Measurements from ENCODE around the gene JMJD6.

The JMJD6 gene

DNA sequence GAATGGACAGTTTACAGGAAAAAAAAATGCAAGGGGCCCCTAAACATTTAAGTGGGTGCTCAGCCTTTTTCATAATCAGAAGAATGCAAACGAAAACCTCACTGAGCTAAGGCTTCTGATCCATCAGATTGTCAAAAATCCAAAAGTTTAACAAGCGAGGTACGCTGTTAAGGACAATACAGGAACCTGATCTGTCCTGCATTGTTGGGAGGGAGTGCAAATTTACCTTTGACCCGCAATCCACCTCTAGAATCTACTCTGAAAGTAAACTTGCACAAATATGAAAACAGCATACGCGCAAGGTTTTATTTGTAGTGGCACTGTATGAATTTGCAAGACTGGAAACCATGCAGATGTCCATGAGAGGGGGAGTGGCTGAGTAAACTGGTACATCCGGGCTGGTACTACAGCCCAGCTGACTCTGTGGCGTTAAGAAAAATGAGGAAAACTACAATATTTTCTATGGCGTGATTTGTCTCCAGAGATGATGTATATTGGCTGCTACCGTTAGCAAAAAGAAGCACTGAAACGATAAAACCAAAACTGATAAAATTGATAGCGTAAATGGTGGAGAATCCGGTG is 54.0 kb downstream of the JMJD6 start:
- Histone ChIP-seq H3K4me3 (ENCODE audit: low read depth in 1 of 2, low read length in 2 of 2) (peak overlapping the region; percentile 78 to 96), H3K9me3 (ENCODE audit: control insufficient read depth in 1 of 2, low read length in 2 of 2) (no peaks in the 10 kb centered on the region), H3K36me3 (ENCODE audit: control insufficient read depth in 1 of 2, insufficient read depth in 2 of 2, low read length in 2 of 2) (no peaks in the 10 kb centered on the region), H3K4me1 (ENCODE audit: control insufficient read depth in 1 of 2, insufficient read depth in 2 of 2, low read length in 2 of 2) (peaks cover 24 to 26% of the 10 kb centered on the region in 2 donors), H3K9ac (ENCODE audit: low read depth in 1 of 2, low read length in 2 of 2) (peak overlapping the region; percentile 89 to 95), H3K27ac (ENCODE audit: low read depth, low read length) (peak overlapping the region; percentile 80), H3K27me3 (ENCODE audit: control insufficient read depth in 1 of 2, insufficient read depth in 2 of 2, low read length in 2 of 2) (no peaks in the 10 kb centered on the region)

DNA sequence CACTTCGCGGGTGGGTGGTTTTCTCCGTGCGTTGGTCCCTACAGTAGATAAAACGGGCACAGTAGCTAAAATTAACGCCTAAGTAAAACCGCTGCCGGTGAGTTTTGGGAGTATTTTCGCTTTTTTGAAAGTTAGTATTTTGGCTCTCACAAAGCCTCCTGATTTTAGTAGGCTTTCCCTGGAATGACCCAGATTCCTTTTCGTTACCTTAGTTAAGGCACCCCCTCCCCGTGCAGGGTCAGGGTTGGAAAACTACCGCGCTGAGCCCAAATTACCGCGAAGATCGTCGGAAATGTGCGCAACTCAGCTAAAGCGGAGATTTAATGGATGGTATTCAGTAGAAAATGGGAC is 54.5 kb downstream of the JMJD6 start:
- Histone ChIP-seq H3K4me1 (ENCODE audit: control insufficient read depth in 1 of 2, insufficient read depth in 2 of 2, low read length in 2 of 2) (peaks cover 24 to 26% of the 10 kb centered on the region in 2 donors), H3K9ac (ENCODE audit: low read depth in 1 of 2, low read length in 2 of 2) (peak overlapping the region; percentile 89 to 95), H3K4me3 (ENCODE audit: low read depth in 1 of 2, low read length in 2 of 2) (peak overlapping the region; percentile 78 to 96), H3K27ac (ENCODE audit: low read depth, low read length) (peak overlapping the region; percentile 80), H3K27me3 (ENCODE audit: control insufficient read depth in 1 of 2, insufficient read depth in 2 of 2, low read length in 2 of 2) (no peaks in the 10 kb centered on the region), H3K9me3 (ENCODE audit: control insufficient read depth in 1 of 2, low read length in 2 of 2) (no peaks in the 10 kb centered on the region), H3K36me3 (ENCODE audit: control insufficient read depth in 1 of 2, insufficient read depth in 2 of 2, low read length in 2 of 2) (no peaks in the 10 kb centered on the region)

DNA sequence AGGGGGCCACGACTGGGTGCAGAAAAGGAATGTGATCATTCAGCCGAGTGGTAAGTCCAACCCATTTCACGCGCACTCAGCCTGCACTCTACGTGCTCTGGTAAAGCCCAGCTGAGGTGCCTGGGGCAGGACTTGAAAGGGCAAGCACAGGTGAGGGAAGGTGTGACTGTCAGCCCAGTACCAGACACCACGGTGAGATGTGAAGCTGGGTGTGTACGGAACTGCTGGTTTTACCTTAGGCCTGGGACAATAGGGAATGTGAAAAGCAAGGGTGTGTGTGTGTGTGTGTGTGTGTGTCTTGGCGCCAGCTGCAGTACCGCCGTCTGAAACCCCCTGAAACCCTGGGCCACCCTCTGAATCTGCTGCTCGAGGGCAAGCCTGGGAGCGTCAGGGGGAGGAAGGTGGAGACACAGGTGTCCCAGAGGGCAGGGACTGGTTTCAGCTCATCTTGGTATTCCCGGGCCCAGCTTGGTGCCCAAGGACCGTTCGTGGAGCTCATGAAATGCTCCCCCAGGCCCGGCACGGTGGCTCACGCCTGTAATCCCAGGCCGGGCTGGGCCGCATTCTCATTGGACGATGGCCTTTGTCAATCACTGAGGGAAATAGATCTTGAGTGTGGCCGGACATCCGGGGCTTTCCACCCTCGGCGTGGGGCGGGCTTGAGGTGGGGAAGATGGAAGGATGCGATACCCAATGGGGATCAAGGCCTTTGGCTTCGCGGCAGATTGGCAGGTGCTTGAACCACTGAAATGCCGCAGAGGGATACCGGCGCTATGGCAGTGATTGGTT is 55.1 kb downstream of the JMJD6 start:
- no peaks in the 10 kb centered on the region for H3K9me3 ChIP-seq (ENCODE audit: control insufficient read depth in 1 of 2, low read length in 2 of 2)
- H3K4me3 ChIP-seq (ENCODE audit: low read depth in 1 of 2, low read length in 2 of 2), result peak overlapping the region; percentile 78 to 96
- peak overlapping the region; percentile 85 for H3K27ac ChIP-seq (ENCODE audit: low read depth, low read length)
- H3K9ac ChIP-seq (ENCODE audit: low read depth in 1 of 2, low read length in 2 of 2), result peak overlapping the region; percentile 89 to 95
- H3K36me3 ChIP-seq (ENCODE audit: control insufficient read depth in 1 of 2, insufficient read depth in 2 of 2, low read length in 2 of 2), result no peaks in the 10 kb centered on the region
- H3K27me3 ChIP-seq (ENCODE audit: control insufficient read depth in 1 of 2, insufficient read depth in 2 of 2, low read length in 2 of 2), result no peaks in the 10 kb centered on the region
- peaks cover 24 to 26% of the 10 kb centered on the region in 2 donors for H3K4me1 ChIP-seq (ENCODE audit: control insufficient read depth in 1 of 2, insufficient read depth in 2 of 2, low read length in 2 of 2)

GRCh38 chr17:76670718-76671122 is 55.7 kb downstream of the JMJD6 start:
- Histone ChIP-seq H3K27ac (ENCODE audit: low read depth, low read length) (peak overlapping the region; percentile 85), H3K27me3 (ENCODE audit: control insufficient read depth in 1 of 2, insufficient read depth in 2 of 2, low read length in 2 of 2) (no peaks in the 10 kb centered on the region), H3K4me3 (ENCODE audit: low read depth in 1 of 2, low read length in 2 of 2) (peak overlapping the region; percentile 63), H3K4me1 (ENCODE audit: control insufficient read depth in 1 of 2, insufficient read depth in 2 of 2, low read length in 2 of 2) (peaks cover 24 to 26% of the 10 kb centered on the region in 2 donors), H3K9me3 (ENCODE audit: control insufficient read depth in 1 of 2, low read length in 2 of 2) (no peaks in the 10 kb centered on the region), H3K36me3 (ENCODE audit: control insufficient read depth in 1 of 2, insufficient read depth in 2 of 2, low read length in 2 of 2) (no peaks in the 10 kb centered on the region), H3K9ac (ENCODE audit: low read depth in 1 of 2, low read length in 2 of 2) (peak overlapping the region; percentile 76 to 95)

- no peaks in the 10 kb centered on the region for H3K9me3 ChIP-seq (ENCODE audit: control insufficient read depth in 1 of 2, low read length in 2 of 2)
- H3K4me1 ChIP-seq (ENCODE audit: control insufficient read depth in 1 of 2, insufficient read depth in 2 of 2, low read length in 2 of 2), result peaks cover 24 to 26% of the 10 kb centered on the region in 2 donors
- no peak overlapping the region for H3K4me3 ChIP-seq (ENCODE audit: low read depth in 1 of 2, low read length in 2 of 2)
- H3K27ac ChIP-seq (ENCODE audit: low read depth, low read length), result no peak overlapping the region
- no peaks in the 10 kb centered on the region for H3K36me3 ChIP-seq (ENCODE audit: control insufficient read depth in 1 of 2, insufficient read depth in 2 of 2, low read length in 2 of 2)
- no peaks in the 10 kb centered on the region for H3K27me3 ChIP-seq (ENCODE audit: control insufficient read depth in 1 of 2, insufficient read depth in 2 of 2, low read length in 2 of 2)
- H3K9ac ChIP-seq (ENCODE audit: low read depth in 1 of 2, low read length in 2 of 2), result peak overlapping the region; percentile 76 to 95
Observed at GRCh38 chr17:76670020-76670717, 56.2 kb downstream of the JMJD6 start.
